ENCODE results near the gene CCDC183.

GRCh38 chr9:136829981-136830885 lies 34.1 kb downstream of the CCDC183 start:
- TF ChIP-seq CTCF (conservative IDR thresholded peaks at IDR 0.05) (no peak), ZFX (IDR thresholded peaks at IDR 0.05) (no peak)

Measured in C4-2B (cell line).